NCI-H2227 (cell line): ENCODE data around the gene TEDC2.
"Not testable (repeated sequence)": the region's sequence is repeated elsewhere in the genome, so short reads cannot be mapped to it uniquely, and the experiment has no call there.

Source experiments
- DNase-seq: peaks from one replicate; lab custom pipeline; 2025; ENCODE audit not compliant: unreplicated experiment; lab: John Stamatoyannopoulos, UW

TEDC2 gene

GRCh38 chr16:2459647-2460390 lies at the start of gene TEDC2:
TSS of gene TEDC2 (plus strand) at chr16:2460109. CDS start at chr16:2460145, 36 bp downstream.
- DNase-seq, result peak; percentile 98

- DNase-seq, result no peak
Measured at GRCh38 chr16:2415085-2415484, 44.8 kb upstream of the TEDC2 start.

- DNase-seq, result no peak
Measured at GRCh38 chr16:2420035-2420434, 39.9 kb upstream of the TEDC2 start.

GRCh38 chr16:2422123-2422867 lies 37.6 kb upstream of the TEDC2 start:
- no peak for DNase-seq

- no peak for DNase-seq
Measured at GRCh38 chr16:2424061-2425007, 35.6 kb upstream of the TEDC2 start.

- DNase-seq, result no peak
Measured at GRCh38 chr16:2425008-2425518, 34.8 kb upstream of the TEDC2 start.

- no peak for DNase-seq
Measured at GRCh38 chr16:2425825-2426430, 34.0 kb upstream of the TEDC2 start.

- DNase-seq, result no peak
Measured at GRCh38 chr16:2426941-2427361, 33.0 kb upstream of the TEDC2 start.

- DNase-seq, result no peak
Measured at GRCh38 chr16:2427526-2427925, 32.4 kb upstream of the TEDC2 start.

GRCh38 chr16:2428051-2428783 lies 31.7 kb upstream of the TEDC2 start:
- peak; percentile 58 for DNase-seq

- DNase-seq, result no peak
Measured at GRCh38 chr16:2428784-2429033, 31.2 kb upstream of the TEDC2 start.

GRCh38 chr16:2429034-2429770 lies 30.7 kb upstream of the TEDC2 start, which contains the start of gene CCNF:
TSS of gene CCNF (plus strand) at chr16:2429447. CDS start at chr16:2429482, 35 bp downstream.
- peak; percentile 98 for DNase-seq

GRCh38 chr16:2429771-2430663 lies 29.9 kb upstream of the TEDC2 start:
- peak; percentile 35 for DNase-seq

GRCh38 chr16:2432286-2432685 lies 27.6 kb upstream of the TEDC2 start:
- no peak for DNase-seq

GRCh38 chr16:2432801-2433505 lies 27.0 kb upstream of the TEDC2 start:
- no peak for DNase-seq

GRCh38 chr16:2435236-2435635 lies 24.7 kb upstream of the TEDC2 start:
- DNase-seq, result not testable (repeated sequence)

GRCh38 chr16:2436110-2436509 lies 23.8 kb upstream of the TEDC2 start:
- no peak for DNase-seq
